ENCODE measurements around the gene OR4K5. TPM values are rescaled to one million over a fixed set of nuclear protein-coding genes. Genes with fewer than 3 reads are reported as not detected.

The OR4K5 gene
- total RNA-seq, 1 experiment from 2014 or later, result not detected

DNA sequence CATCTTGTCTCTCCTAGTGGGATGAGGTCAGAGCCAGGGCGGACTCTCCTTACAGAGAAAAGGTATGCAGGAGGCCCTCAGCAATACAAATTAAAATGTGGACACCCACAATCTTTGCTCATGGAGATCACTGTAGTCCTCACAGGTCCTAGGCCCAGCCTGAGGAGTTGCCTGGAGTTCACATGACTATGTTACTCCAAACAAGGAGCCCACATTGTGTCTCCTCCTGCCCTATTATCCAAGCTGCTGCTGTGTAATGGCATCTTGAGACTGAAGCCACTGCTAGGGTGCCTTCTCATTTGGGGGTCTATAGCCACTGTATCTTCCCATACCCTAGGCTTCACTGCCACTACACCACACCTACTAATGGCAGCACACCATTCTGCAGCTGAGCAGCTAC, 21.3 kb downstream of the OR4K5 start:
- H3K9ac ChIP-seq (ENCODE audit: extremely low read depth, insufficient read length, low read length), result no peak overlapping the region
- H3K36me3 Mint-ChIP-seq (ENCODE audit: insufficient read depth in 1 of 3, low read depth in 3 of 3), result peaks cover 8 to 16% (median 8%) of the 10 kb centered on the region in 3 experiments; a peak in 5 of 7 replicates
- no peak for DNase-seq
- H3K4me1 ChIP-seq (ENCODE audit: insufficient read depth, low read length), result no peaks in the 10 kb centered on the region
- H3K9me3 ChIP-seq (ENCODE audit: control insufficient read depth, low read depth, low read length), result peaks cover 81% of the 10 kb centered on the region
- H2BK20ac ChIP-seq (ENCODE audit: low read depth, low read length, poor library complexity, severe bottlenecking), result no peak overlapping the region
- no peaks in the 10 kb centered on the region for H3K79me1 ChIP-seq (ENCODE audit: insufficient read depth, low read depth, low read length, poor library complexity, severe bottlenecking)
- H2BK5ac ChIP-seq (ENCODE audit: insufficient read length, low read length), result no peak overlapping the region
- no peaks in the 10 kb centered on the region for H3K27me3 ChIP-seq (ENCODE audit: insufficient read depth, low read length)
- H4K91ac ChIP-seq (ENCODE audit: insufficient read length, low read depth, low read length), result no peak overlapping the region
- no peak overlapping the region for H3K27ac Mint-ChIP-seq
- no peak overlapping the region for H3K18ac ChIP-seq (ENCODE audit: insufficient read length, low read depth, low read length)
- no peak overlapping the region for H3K14ac ChIP-seq (ENCODE audit: insufficient read depth, low read length)
- no peaks in the 10 kb centered on the region for H3K79me2 ChIP-seq (ENCODE audit: insufficient read depth, low read length)
- no peaks in the 10 kb centered on the region for H4K20me1 ChIP-seq (ENCODE audit: control insufficient read depth, insufficient read depth, insufficient read length)
- H3K9me3 Mint-ChIP-seq, result peaks cover 34 to 38% of the 10 kb centered on the region in 2 experiments
- H2BK15ac ChIP-seq (ENCODE audit: low read depth, low read length), result no peak overlapping the region
- no peak overlapping the region for H3K4me3 Mint-ChIP-seq
- no peak overlapping the region for H2BK120ac ChIP-seq (ENCODE audit: low read depth, low read length, poor library complexity, severe bottlenecking)
- no peak overlapping the region for H3K27ac ChIP-seq (ENCODE audit: insufficient read length, low read depth, low read length)
- no peak overlapping the region for H3K4me2 ChIP-seq (ENCODE audit: insufficient read depth, insufficient read length, low read length)
- no peak overlapping the region for H3T11ph ChIP-seq (ENCODE audit: low read length)
- no peaks in the 10 kb centered on the region for H3K27me3 Mint-ChIP-seq (ENCODE audit: low read depth)
- no peak overlapping the region for H3K23ac ChIP-seq (ENCODE audit: insufficient read length, low read depth, low read length)
- H4K5ac ChIP-seq (ENCODE audit: insufficient read length, low read depth, low read length), result no peak overlapping the region
- H3K4me1 Mint-ChIP-seq, result no peaks in the 10 kb centered on the region
- no CpG with 5 or more reads among the region's 1 CpG for WGBS (ENCODE audit: extremely low coverage, insufficient read length, low lambda C conversion rate)
- no peak overlapping the region for H4K8ac ChIP-seq (replicated peaks; ENCODE audit: insufficient read length, low read depth, low read length)
- no peak overlapping the region for H3K4ac ChIP-seq (ENCODE audit: low read depth, low read length)
- no peaks in the 10 kb centered on the region for H3K23me2 ChIP-seq (ENCODE audit: insufficient read length, low read depth, low read length, poor library complexity, severe bottlenecking)
- no peak overlapping the region for H3K56ac ChIP-seq (ENCODE audit: insufficient read length, low read depth, low read length)
- no peak overlapping the region for H2AK5ac ChIP-seq (ENCODE audit: insufficient read length, low read length)
- no peak overlapping the region for H2AFZ ChIP-seq (ENCODE audit: low read length)
- no peak overlapping the region for H2BK12ac ChIP-seq (ENCODE audit: insufficient read length, low read depth, low read length)
- TF ChIP-seq CTCF (conservative IDR thresholded peaks at IDR 0.05), result no peak

Data from H9 (cell line).